ENCODE measurements around the gene C9orf78. TPM values are rescaled to one million over a fixed set of nuclear protein-coding genes. Genes with fewer than 3 reads are reported as not detected.

The C9orf78 gene
- total and polyA plus RNA-seq, 9 of the 15 experiments (the other 6 are each of a cell fraction or from before 2014, with no cell fraction given), result 94.6 to 266 (median 202) TPM

- TF ChIP-seq, protein P1, sequence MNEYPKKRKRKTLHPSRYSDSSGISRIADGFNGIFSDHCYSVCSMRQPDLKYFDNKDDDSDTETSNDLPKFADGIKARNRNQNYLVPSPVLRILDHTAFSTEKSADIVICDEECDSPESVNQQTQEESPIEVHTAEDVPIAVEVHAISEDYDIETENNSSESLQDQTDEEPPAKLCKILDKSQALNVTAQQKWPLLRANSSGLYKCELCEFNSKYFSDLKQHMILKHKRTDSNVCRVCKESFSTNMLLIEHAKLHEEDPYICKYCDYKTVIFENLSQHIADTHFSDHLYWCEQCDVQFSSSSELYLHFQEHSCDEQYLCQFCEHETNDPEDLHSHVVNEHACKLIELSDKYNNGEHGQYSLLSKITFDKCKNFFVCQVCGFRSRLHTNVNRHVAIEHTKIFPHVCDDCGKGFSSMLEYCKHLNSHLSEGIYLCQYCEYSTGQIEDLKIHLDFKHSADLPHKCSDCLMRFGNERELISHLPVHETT (CRISPR knock-in tag; conservative IDR thresholded peaks at IDR 0.05 in 1 of 2, IDR thresholded peaks at IDR 0.05 in 1 of 2), result peak in 1 of 2 experiments; percentile 57; a peak in 1 of 4 replicates
- peak; percentile 56; the same call in 1 of the 2 replicates for TF ChIP-seq FOSL1 (tag; conservative IDR thresholded peaks at IDR 0.05)
- TF ChIP-seq ZNF584 (CRISPR knock-in tag; IDR thresholded peaks at IDR 0.05; ENCODE audit: low read depth), result no peak
- TF ChIP-seq FOXJ3 (CRISPR knock-in tag; IDR thresholded peaks at IDR 0.05), result no peak
- TF ChIP-seq PCBP2 (IDR thresholded peaks at IDR 0.05; ENCODE audit: low read depth, low read length, poor library complexity, severe bottlenecking), result no peak
- no peak for TF ChIP-seq ARHGAP35 (IDR thresholded peaks at IDR 0.05; ENCODE audit: partially characterized antibody)
- TF ChIP-seq KAT7 (CRISPR knock-in tag; IDR thresholded peaks at IDR 0.05; ENCODE audit: borderline replicate concordance), result no peak
- TF ChIP-seq MCM7 (IDR thresholded peaks at IDR 0.05), result no peak
- TF ChIP-seq MYBL2 (IDR thresholded peaks at IDR 0.05; ENCODE audit: low read depth), result no peak
- TF ChIP-seq MYBL2 (CRISPR knock-in tag; IDR thresholded peaks at IDR 0.05; ENCODE audit: borderline replicate concordance), result no peak
- TF ChIP-seq POLR2B (IDR thresholded peaks at IDR 0.05; ENCODE audit: low read depth, partially characterized antibody), result peak; percentile 61
- no peak for TF ChIP-seq THRAP3 (IDR thresholded peaks at IDR 0.05; ENCODE audit: borderline replicate concordance)
- TF ChIP-seq SMAD4 (CRISPR knock-in tag; conservative IDR thresholded peaks at IDR 0.05), result peak; percentile 46
- no peak for TF ChIP-seq PHB2 (IDR thresholded peaks at IDR 0.05; ENCODE audit: low read depth)
- 0 out of 2 replicates have a peak, but pooled peaks have one; percentile 40 for TF ChIP-seq ZBTB17 (CRISPR knock-in tag; IDR thresholded peaks at IDR 0.05)
- peak in 1 of 3 experiments; percentile 3; a peak in 1 of 6 replicates for TF ChIP-seq CTCF (IDR thresholded peaks at IDR 0.05 in 2 of 3, conservative IDR thresholded peaks at IDR 0.05 in 1 of 3; ENCODE audit: insufficient read depth in 2 of 3, low read depth in 1 of 3, low read length in 3 of 3)
- TF ChIP-seq ZC3H11A (IDR thresholded peaks at IDR 0.05; ENCODE audit: low read depth, low read length), result no peak
- no peak for TF ChIP-seq MTA2 (IDR thresholded peaks at IDR 0.05; ENCODE audit: low read depth)
- no peak for TF ChIP-seq RFX5 (IDR thresholded peaks at IDR 0.05; ENCODE audit: low read depth, low read length)
- TF ChIP-seq, protein P2, sequence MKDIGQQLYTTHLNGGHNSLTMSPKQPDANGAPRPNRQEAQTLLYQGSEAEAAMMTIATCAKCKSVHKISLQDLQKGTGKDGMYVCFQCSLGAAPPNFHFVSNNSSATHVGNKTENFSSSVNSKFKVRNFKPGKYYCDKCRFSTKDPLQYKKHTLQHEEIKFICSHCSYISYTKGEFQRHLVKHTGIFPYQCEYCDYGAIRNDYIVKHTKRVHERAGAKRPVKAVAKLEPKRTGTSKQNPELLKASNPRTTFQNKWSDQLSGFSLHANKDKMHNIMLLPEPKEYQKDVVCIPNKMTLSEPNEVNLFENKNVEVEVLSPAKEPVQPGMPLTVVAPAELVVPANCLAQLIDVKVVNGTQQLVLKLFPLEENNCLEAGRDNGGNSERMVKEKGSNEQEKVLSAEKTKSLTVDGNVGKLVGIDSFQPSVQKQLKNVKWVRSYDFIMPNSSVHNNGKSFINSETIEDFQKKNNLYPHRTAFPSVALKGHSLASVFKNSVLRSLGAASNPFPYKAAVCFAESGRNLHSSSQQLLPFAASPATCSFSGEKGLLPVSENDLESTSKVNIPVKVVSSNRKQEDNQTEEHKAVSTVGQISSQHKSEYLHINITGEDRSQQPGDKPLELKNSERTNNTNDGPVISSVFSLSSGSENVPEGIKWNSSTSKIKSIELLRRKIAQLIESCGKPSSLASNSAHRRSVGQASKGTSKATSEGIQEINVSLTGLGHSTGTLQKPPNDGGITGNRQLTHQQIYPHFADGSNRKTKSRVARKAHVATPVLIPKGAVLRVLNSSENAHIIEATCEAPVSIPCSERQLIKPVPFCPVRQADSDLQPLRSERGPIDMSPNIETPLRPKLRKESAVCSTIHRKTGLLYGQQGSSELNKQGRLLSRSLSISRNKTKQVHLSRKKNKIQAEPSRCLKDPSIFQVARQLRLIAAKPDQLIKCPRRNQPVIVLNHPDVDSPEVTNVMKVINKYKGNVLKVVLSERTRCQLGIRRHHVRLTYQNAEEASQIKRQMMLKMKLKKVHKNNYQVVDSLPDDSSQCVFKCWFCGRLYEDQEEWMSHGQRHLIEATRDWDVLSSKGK (CRISPR knock-in tag; IDR thresholded peaks at IDR 0.05), result no peak
- no peak for TF ChIP-seq ESRRB (CRISPR knock-in tag; IDR thresholded peaks at IDR 0.05; ENCODE audit: borderline replicate concordance)
Observed at GRCh38 chr9:129802833-129803675, 32.0 kb downstream of the C9orf78 start, which contains the start of gene TOR1B (continued).
